ENCODE data around the gene GSDMA.

GSDMA gene

GRCh38 chr17:39962642-39963220 is at the start of gene GSDMA:
TSS of gene GSDMA (plus strand) at chr17:39963004. CDS start at chr17:39965688, 2,684 bp downstream.
- ChIA-PET POLR2A (ENCODE audit: low non-redundant PET) (no interaction called here), CTCF (interaction anchor here (2.0 kb wide), 1 partner anchor 17 kb away, joined by 7 read pairs; the partner anchor contains the start of gene PSMD3)
- H3K27ac ChIP-seq, result no peak within 1 kb of the TSS
- TF ChIP-seq CTCF (conservative IDR thresholded peaks at IDR 0.05; ENCODE audit: low read depth), result no peak
- DNase-seq (ENCODE audit: low spot score), result no peak

GRCh38 chr17:39913989-39914388 is 48.8 kb upstream of the GSDMA start:
- POLR2A ChIA-PET (ENCODE audit: low non-redundant PET), result no interaction called here
- no peak for TF ChIP-seq CTCF (conservative IDR thresholded peaks at IDR 0.05; ENCODE audit: low read depth)
- no peak overlapping the region for H3K27ac ChIP-seq
- no peak for DNase-seq (ENCODE audit: low spot score)
- CTCF ChIA-PET, result interaction anchor here (0.6 kb wide), 1 partner anchor 325 kb away, joined by 4 read pairs; no protein-coding TSS in a partner anchor

GRCh38 chr17:39915559-39915958 is 47.2 kb upstream of the GSDMA start:
- no peak for TF ChIP-seq CTCF (conservative IDR thresholded peaks at IDR 0.05; ENCODE audit: low read depth)
- ChIA-PET POLR2A (ENCODE audit: low non-redundant PET) (no interaction called here), CTCF (interaction anchor here (1.1 kb wide), 1 partner anchor 10 kb away, joined by 4 read pairs; no protein-coding TSS in a partner anchor)
- no peak for DNase-seq (ENCODE audit: low spot score)
- no peak overlapping the region for H3K27ac ChIP-seq

- no peak for DNase-seq (ENCODE audit: low spot score)
- ChIA-PET POLR2A (ENCODE audit: low non-redundant PET) (no interaction called here), CTCF (no interaction called here)
- no peak overlapping the region for H3K27ac ChIP-seq
- TF ChIP-seq CTCF (conservative IDR thresholded peaks at IDR 0.05; ENCODE audit: low read depth), result no peak
Measured at GRCh38 chr17:39916918-39917317, 45.9 kb upstream of the GSDMA start.

GRCh38 chr17:39919087-39919683 is 43.6 kb upstream of the GSDMA start:
- no peak for TF ChIP-seq CTCF (conservative IDR thresholded peaks at IDR 0.05; ENCODE audit: low read depth)
- H3K27ac ChIP-seq, result no peak overlapping the region
- ChIA-PET POLR2A (ENCODE audit: low non-redundant PET) (no interaction called here), CTCF (interaction anchor here (0.6 to 1.3 kb wide), 3 partner anchors 10 to 106 kb away, joined by 3 to 5 read pairs (median 3); no protein-coding TSS in a partner anchor)
- no peak for DNase-seq (ENCODE audit: low spot score)

- peak overlapping the region; percentile 50 for H3K27ac ChIP-seq
- ChIA-PET POLR2A (ENCODE audit: low non-redundant PET) (no interaction called here), CTCF (interaction anchor here (0.6 to 1.3 kb wide), 3 partner anchors 12 to 108 kb away, joined by 3 to 5 read pairs (median 3); no protein-coding TSS in a partner anchor)
- no peak for DNase-seq (ENCODE audit: low spot score)
- no peak for TF ChIP-seq CTCF (conservative IDR thresholded peaks at IDR 0.05; ENCODE audit: low read depth)
Measured at GRCh38 chr17:39920218-39921210, 42.3 kb upstream of the GSDMA start.
